GM12864 (cell line): ENCODE measurements around the gene HRCT1.

ENCODE experiments used
- DNase-seq: peaks from one replicate; pipeline ENCODE4 v3.0.0-alpha.2; 2011; ENCODE audit warnings: low read depth
- H3K4me3 ChIP-seq: 2 replicates; pipeline ENCODE4 v1.5.1; 2011; ENCODE audit warnings: mild to moderate bottlenecking, low read depth, low read length, control low read depth
- CTCF ChIP-seq: IDR thresholded peaks from 2 replicates; pipeline ENCODE4 v1.5.1; 2011; ENCODE audit warnings: low read depth, mild to moderate bottlenecking, moderate library complexity, low read length, control low read depth, inconsistent platforms; ENCODE audit errors: missing control alignments

Gene HRCT1

GRCh38 chr9:35935261-35935660 is 29.3 kb downstream of the HRCT1 start:
- H3K4me3 ChIP-seq: no peak overlapping the region
- TF ChIP-seq CTCF: no peak
- DNase-seq: no peak

GRCh38 chr9:35935755-35936509 is 29.9 kb downstream of the HRCT1 start:
- H3K4me3 ChIP-seq: no peak overlapping the region
- no peak for DNase-seq
- no peak for TF ChIP-seq CTCF

GRCh38 chr9:35937227-35937626 is 31.2 kb downstream of the HRCT1 start:
- no peak for TF ChIP-seq CTCF
- DNase-seq: no peak
- H3K4me3 ChIP-seq: no peak overlapping the region

- TF ChIP-seq CTCF: no peak
- no peak overlapping the region for H3K4me3 ChIP-seq
- DNase-seq: no peak
Observed at GRCh38 chr9:35938474-35939356, 32.7 kb downstream of the HRCT1 start.

GRCh38 chr9:35939679-35940250 is 33.8 kb downstream of the HRCT1 start:
- no peak for TF ChIP-seq CTCF
- no peak overlapping the region for H3K4me3 ChIP-seq

GRCh38 chr9:35940458-35941407 is 34.7 kb downstream of the HRCT1 start:
- H3K4me3 ChIP-seq: no peak overlapping the region
- no peak for DNase-seq
- TF ChIP-seq CTCF: no peak

More at GRCh38 chr9:35939679-35940250, 33.8 kb downstream of the HRCT1 start:
- no peak for DNase-seq
